Ovary (tissue), 3 donors: ENCODE results near the gene NUCB2.

Source experiments
- POLR2A ChIP-seq: fragments of 450-650 bp; IDR thresholded peaks from one replicate; pipeline ENCODE4 v1.6.1; 2017; ENCODE audit warnings: antibody characterized with exemption, mild to moderate bottlenecking, moderate library complexity
- TF ChIP-seq, protein P1 (sequence below), 3 donors: fragments of 450-650 bp in 2 of 3; fragments of 200-600 bp in 1 of 3; IDR thresholded peaks; one replicate each; pipeline versions ENCODE4 v1.5.1 to v1.8.0; 2016 to 2022; ENCODE audit warnings: antibody characterized with exemption in 3 of 3, mild to moderate bottlenecking in 1 of 3
- donor health status: DM: no; HTN: no; CAD: no.

DNA sequence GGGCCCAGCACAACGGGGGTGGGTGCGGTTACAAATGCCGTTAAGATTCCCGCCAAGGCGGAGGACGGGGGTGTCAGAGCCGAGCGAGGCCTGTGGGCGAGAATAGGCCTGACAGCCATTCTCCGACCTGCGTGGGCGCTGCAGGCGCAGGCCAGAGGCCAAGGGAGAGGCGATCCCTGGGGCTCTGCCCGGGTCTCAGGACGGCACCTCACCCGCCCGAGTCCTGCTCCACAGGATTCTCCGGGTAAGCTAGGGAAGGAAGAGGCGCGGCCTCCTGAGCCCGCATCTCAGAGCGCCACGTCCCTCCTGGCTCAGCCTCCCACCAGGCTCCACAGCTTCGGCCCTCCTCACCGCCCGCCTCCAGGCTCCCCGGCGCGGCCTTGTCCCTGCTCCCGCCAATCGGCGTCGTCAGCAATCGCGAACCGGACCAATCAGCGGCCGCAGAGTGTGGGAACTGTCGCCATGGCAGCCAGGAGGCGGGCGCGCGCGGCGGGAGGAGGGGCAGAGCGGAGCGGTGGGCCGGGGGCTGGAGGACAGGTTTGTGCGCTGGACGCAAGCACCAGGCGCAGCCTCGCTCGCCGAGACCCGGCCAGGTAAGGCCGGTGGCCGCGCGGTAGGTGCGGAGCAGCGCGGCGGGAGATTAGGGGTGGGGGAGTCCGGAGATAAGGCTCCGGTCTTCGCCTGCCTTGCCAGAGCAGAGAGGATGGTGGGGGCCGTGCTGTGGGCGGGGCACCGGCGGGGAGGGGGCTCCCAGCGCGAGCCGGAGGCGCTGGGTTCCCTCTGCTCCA is at the start of gene NUCB2:
- TF ChIP-seq, protein P1, sequence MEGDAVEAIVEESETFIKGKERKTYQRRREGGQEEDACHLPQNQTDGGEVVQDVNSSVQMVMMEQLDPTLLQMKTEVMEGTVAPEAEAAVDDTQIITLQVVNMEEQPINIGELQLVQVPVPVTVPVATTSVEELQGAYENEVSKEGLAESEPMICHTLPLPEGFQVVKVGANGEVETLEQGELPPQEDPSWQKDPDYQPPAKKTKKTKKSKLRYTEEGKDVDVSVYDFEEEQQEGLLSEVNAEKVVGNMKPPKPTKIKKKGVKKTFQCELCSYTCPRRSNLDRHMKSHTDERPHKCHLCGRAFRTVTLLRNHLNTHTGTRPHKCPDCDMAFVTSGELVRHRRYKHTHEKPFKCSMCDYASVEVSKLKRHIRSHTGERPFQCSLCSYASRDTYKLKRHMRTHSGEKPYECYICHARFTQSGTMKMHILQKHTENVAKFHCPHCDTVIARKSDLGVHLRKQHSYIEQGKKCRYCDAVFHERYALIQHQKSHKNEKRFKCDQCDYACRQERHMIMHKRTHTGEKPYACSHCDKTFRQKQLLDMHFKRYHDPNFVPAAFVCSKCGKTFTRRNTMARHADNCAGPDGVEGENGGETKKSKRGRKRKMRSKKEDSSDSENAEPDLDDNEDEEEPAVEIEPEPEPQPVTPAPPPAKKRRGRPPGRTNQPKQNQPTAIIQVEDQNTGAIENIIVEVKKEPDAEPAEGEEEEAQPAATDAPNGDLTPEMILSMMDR (IDR thresholded peaks at IDR 0.05) = no peak
- peak; percentile 69 for TF ChIP-seq POLR2A
